ENCODE results near the gene CLCN3. TPM values are rescaled to one million over a fixed set of nuclear protein-coding genes. Genes with fewer than 3 reads are reported as not detected.
"Not testable (repeated sequence)": the region's sequence is repeated elsewhere in the genome, so short reads cannot be mapped to it uniquely, and the experiment has no call there.

The CLCN3 gene
- total and polyA plus RNA-seq, 2 of the 13 experiments (the other 11 are each of a cell fraction or from before 2014, with no cell fraction given), result 13.6 to 23.7 TPM

DNA sequence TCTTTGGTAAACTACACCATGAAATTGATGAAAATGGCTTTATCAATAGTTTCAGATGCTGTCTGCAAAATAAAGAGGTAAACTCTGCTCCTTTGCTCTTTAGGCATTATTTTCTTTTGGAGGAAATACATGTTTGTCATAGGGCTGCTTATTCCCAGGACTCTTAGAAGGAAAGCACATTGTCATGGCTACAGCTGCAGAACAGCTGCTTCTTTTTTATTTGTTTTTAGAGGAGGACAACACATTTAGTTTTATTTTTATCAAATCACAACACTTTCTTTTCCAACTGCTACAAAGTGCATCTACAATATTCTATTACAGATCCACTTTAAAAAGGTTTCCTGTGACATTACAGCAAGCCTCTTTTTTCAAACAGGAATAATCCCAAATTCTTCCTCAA, 150.0 kb downstream of the CLCN3 start (continued):
- TF ChIP-seq, protein P1, sequence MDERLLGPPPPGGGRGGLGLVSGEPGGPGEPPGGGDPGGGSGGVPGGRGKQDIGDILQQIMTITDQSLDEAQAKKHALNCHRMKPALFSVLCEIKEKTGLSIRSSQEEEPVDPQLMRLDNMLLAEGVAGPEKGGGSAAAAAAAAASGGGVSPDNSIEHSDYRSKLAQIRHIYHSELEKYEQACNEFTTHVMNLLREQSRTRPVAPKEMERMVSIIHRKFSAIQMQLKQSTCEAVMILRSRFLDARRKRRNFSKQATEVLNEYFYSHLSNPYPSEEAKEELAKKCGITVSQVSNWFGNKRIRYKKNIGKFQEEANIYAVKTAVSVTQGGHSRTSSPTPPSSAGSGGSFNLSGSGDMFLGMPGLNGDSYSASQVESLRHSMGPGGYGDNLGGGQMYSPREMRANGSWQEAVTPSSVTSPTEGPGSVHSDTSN (CRISPR knock-in tag; IDR thresholded peaks at IDR 0.05), result no peak
- TF ChIP-seq, protein P2, sequence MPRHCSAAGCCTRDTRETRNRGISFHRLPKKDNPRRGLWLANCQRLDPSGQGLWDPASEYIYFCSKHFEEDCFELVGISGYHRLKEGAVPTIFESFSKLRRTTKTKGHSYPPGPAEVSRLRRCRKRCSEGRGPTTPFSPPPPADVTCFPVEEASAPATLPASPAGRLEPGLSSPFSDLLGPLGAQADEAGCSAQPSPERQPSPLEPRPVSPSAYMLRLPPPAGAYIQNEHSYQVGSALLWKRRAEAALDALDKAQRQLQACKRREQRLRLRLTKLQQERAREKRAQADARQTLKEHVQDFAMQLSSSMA (CRISPR knock-in tag; IDR thresholded peaks at IDR 0.05), result no peak
- TF ChIP-seq ELF4 (CRISPR knock-in tag; IDR thresholded peaks at IDR 0.05; ENCODE audit: borderline replicate concordance), result no peak

DNA sequence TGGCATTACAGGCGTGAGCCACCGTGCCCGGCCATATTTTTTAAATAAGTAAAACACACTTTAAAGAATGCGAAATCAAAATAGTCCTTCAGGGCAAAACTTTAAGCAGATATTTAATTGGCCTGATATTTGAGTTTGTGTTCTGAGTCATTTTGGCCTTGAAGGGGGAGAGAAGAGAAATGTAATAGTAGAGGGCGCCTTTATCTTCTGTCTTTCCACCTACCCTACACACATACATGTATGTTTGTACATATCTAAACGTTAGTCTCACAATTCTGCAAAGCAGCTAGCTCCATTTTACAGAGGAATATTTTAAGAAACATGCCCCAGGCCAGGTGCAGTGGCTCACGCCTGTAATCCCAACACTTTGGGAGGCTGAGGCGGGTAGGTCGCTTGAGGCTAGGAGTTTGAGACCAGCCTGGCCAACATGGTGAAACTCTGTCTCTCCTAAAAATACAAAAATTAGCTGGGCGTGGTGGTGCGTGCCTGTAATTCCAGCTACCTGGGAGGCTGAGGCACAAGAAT, 151.2 kb downstream of the CLCN3 start:
- H3K27me3 ChIP-seq (ENCODE audit: control insufficient read depth in 1 of 2, insufficient read depth in 2 of 2, low read length in 2 of 2); H2AFZ ChIP-seq (ENCODE audit: low read length); DNase-seq (ENCODE audit: low spot score); H3K4me2 ChIP-seq (ENCODE audit: low read depth, low read length); H3K9ac ChIP-seq (ENCODE audit: insufficient read depth, low read depth, low read length); FAIRE-seq; H3K79me2 ChIP-seq (ENCODE audit: insufficient read depth, low read length); H4K20me1 ChIP-seq (ENCODE audit: insufficient read depth, low read length); H3K27ac ChIP-seq (ENCODE audit: extremely low read length, insufficient read depth, low read length); BruUV-seq (replicated peaks); H3K9me3 ChIP-seq (ENCODE audit: low read length); H3K36me3 ChIP-seq (replicated peaks in 1 of 2; ENCODE audit: control insufficient read depth in 1 of 2, insufficient read depth in 2 of 2, low read length in 2 of 2); CTCF ChIA-PET (ENCODE audit: low intra/inter-chr PET ratio, low total read pairs); intact Hi-C loops (cut with micrococcal nuclease; ENCODE audit: unreplicated experiment); ATAC-seq; H3K4me1 ChIP-seq (ENCODE audit: insufficient read depth, low read length); in situ Hi-C loops (cut with HindIII; ENCODE audit: extremely low pct_ligation_motif_present, low pct_unique_long_range_greater_than_20kb); H3K4me3 ChIP-seq (replicated peaks in 1 of 3; ENCODE audit: insufficient read depth in 1 of 3, low read depth in 2 of 3, low read length in 3 of 3); POLR2A ChIA-PET: not testable (repeated sequence)
- WGBS (ENCODE audit: low lambda C conversion rate), result 61% methylated on average over 11 of the region's 11 CpGs

Other genes starting within 250 kb of the CLCN3 start
- gene NEK1, start 8.0 kb upstream of the CLCN3 start, total RNA-seq (2016; rRNA removed; fragmentation: Illumina TruSeq; extraction: Trizol), result 5.4 and 8.7 TPM in 2 replicates
- 2.6 and 2.9 TPM in 2 replicates for gene NEK1, start 8.0 kb upstream of the CLCN3 start, polyA plus RNA-seq (2011; rRNA removed)
- 14.8 and 23.0 TPM in 2 replicates for gene HPF1, start 137.4 kb downstream of the CLCN3 start, total RNA-seq (2016; rRNA removed; fragmentation: Illumina TruSeq; extraction: Trizol)
- gene HPF1, start 137.4 kb downstream of the CLCN3 start, polyA plus RNA-seq (2011; rRNA removed), result 4.2 and 5.1 TPM in 2 replicates

Measured in HepG2 (cell line).